ENCODE measurements around the gene NUBPL.

DNA sequence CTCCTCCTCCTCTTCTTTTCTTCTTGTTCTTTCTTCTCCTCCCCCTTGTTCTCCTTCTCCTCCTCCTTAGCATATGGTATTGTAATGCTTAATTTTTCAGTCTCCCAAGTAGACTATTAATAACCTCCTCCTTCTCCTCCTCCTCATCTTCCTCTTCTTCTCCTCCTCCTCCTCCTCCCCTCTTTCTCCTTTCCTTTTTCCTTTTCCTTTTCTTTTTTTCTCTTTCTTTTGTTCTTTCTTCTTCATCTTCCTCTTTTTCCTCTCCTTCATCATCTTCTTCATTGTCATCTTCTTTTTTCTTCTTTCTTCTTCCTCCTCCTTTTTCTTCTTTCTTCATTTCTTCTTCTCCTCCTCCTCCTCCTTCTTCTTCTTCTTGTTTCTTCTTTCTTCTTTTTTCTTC lies 264.3 kb downstream of the NUBPL start:
- TF ChIP-seq POLR2A (IDR thresholded peaks at IDR 0.05): no peak
- TF ChIP-seq, protein P1, sequence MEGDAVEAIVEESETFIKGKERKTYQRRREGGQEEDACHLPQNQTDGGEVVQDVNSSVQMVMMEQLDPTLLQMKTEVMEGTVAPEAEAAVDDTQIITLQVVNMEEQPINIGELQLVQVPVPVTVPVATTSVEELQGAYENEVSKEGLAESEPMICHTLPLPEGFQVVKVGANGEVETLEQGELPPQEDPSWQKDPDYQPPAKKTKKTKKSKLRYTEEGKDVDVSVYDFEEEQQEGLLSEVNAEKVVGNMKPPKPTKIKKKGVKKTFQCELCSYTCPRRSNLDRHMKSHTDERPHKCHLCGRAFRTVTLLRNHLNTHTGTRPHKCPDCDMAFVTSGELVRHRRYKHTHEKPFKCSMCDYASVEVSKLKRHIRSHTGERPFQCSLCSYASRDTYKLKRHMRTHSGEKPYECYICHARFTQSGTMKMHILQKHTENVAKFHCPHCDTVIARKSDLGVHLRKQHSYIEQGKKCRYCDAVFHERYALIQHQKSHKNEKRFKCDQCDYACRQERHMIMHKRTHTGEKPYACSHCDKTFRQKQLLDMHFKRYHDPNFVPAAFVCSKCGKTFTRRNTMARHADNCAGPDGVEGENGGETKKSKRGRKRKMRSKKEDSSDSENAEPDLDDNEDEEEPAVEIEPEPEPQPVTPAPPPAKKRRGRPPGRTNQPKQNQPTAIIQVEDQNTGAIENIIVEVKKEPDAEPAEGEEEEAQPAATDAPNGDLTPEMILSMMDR (IDR thresholded peaks at IDR 0.05): no peak

All from Peyer's patch (tissue), 4 donors.